Ramos (cell line): ENCODE results near the gene C6.

ENCODE experiments used
- in situ Hi-C: fragments of 300-500 bp; cut with MboI; formaldehyde crosslinking; loops from one replicate; pipeline ENCODE4 v1.14.3; 2022; ENCODE audit warnings: low sequenced_read_pairs; ENCODE audit not compliant: unreplicated experiment

Gene C6

DNA sequence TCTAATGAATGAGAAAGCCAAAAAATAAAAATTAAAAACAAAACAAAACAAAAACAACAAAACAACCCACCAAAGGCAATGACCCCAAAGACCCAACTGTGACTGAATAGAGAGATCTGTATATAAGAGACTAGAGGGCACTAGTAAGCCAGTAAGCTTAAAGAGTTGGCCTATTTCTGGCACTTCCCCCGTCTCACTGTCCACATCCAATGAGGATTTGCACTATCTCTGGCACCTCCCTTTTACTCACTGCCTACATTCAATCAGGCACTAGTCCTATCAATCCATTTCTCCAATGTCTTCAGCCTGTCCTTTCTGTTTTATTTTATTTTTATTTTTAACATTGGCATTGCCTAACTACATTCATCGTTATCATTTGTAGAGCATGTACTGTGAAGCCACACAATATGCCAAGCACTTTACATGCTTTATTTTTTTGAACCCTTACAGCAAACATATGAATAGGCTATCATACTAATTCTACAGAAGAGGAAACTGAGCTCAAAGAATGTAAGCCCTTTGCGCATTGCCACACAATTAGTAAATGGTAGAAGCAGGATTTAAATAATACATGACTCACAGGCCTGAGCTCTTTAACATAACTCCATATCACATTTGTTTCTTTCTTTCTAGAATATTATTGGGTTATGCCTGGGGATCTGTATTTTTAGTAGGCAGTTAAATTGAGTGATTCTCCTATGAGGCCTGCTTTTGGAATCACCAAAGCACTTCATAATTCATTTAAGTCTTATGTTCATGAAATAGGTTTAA, 70.0 kb downstream of the C6 start:
- in situ Hi-C loops, result no loop called here

DNA sequence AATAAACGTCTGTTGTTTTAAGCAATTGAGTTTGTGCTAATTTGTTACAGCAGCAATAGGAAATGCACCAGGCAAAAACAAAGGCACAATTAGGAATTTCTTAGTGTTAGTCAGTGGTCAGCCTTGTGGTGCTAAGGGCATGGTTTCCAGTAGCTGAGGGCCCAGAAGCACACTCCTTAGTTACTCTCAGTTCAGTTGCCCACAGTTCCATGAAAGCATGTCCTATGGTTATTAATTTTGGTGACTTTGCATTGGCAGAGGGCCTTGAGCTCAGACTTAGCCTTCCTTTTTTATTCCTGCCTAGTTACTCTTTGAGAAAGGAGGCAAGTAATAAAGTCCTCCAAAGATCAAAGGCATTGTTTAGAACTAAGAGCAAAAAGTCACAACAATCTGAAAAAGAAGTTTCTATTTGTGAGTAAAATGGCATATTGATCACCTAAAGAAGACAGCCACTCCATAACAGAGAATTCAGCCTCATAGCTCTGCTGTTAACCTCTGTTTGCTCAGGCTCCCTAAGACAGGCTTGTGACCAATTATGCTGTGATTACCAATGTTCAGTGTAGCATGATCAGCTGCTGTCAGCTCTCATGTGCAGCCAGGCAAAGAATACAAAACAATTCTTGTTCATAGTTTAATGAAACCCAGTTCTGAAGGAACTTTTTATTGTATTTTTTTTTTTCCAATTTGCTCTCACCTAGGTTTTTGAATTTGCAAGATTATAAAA, 85.2 kb downstream of the C6 start:
- in situ Hi-C loops, result no loop called here

DNA sequence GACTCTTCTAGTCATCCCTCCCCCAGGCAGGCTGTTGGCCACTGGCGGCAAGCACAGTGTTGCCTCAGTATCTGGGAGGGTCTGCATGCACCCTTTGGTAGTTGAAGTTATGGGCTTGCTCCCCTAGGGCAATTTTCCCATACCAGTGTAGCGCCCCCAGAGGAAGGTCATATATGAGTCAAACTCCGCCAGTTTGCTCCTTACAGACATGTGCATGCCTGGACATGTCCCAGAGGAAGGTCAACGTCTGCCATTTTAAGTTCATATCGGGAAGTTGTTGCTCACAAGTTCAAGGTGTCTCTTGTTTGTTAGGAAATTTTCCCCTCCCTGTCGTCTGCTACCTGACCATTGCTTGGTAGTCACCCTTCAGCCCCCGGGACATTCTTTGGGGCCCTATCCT, 90.9 kb downstream of the C6 start:
- in situ Hi-C loops, result no loop called here

- in situ Hi-C loops, result no loop called here
These were observed 92.7 kb downstream of the C6 start for GRCh38 chr5:41120600-41120999.

- in situ Hi-C loops, result no loop called here
These were observed 95.2 kb downstream of the C6 start for GRCh38 chr5:41118177-41118576.

GRCh38 chr5:41115281-41115680, 98.1 kb downstream of the C6 start:
- in situ Hi-C loops, result no loop called here

GRCh38 chr5:41112486-41113455, 100.6 kb downstream of the C6 start:
- in situ Hi-C loops, result no loop called here

DNA sequence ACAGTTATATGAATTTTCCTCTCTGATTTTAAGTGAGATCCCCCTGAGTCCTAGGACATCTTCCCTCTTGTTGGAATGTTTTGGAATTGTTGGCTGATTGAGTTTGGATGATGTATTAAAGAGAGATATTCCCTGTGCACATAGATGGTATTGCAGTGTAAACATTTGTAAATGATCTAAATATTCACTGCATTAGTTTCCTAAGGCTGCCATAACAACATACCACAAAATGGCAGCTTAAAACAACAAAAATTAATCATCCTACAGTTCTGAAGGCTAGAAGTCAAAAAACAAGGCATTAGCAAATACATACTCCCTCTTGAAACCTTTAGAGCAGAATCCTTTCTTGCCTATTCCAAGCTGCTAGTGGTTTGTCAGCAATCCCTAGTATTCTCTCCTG, 104.1 kb downstream of the C6 start:
- in situ Hi-C loops, result no loop called here

DNA sequence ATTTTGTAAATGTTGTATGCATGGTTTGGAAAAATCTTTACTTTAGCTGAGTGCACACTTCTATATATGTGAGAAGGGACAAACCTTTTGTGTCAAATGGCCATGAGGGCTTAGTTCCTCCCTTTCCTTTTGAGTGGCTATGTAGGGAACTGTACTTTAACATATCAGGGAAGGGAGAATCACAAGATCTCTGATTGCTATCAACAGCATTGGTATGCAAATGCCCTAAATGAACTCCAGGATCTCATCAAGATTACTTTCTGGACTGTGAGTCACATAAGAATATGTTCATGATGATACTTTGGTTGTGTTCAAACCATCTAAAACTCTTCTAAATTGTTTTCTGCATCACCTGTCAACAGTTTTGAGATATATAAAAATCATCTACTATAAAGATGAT, 111.0 kb downstream of the C6 start:
- in situ Hi-C loops, result no loop called here

GRCh38 chr5:41097642-41098041, 115.7 kb downstream of the C6 start:
- in situ Hi-C loops, result no loop called here

GRCh38 chr5:41095324-41096101, 117.8 kb downstream of the C6 start:
- in situ Hi-C loops, result no loop called here

- in situ Hi-C loops, result no loop called here
These were observed 118.5 kb downstream of the C6 start for GRCh38 chr5:41094871-41095270.

GRCh38 chr5:41093803-41094202, 119.5 kb downstream of the C6 start:
- in situ Hi-C loops, result no loop called here
